ENCODE results near the gene CDK16. TPM values are rescaled to one million over a fixed set of nuclear protein-coding genes. Genes with fewer than 3 reads are reported as not detected.

The CDK16 gene
- total and polyA plus RNA-seq, 8 donors: 81.1 to 113 (median 96.1) TPM

- ATAC-seq: no peak
- Histone ChIP-seq H3K27ac (no peak overlapping the region), H3K27me3 (no peaks in the 10 kb centered on the region), H3K4me1 (peaks cover 32 to 34% of the 10 kb centered on the region in 2 donors), H3K4me3 (no peak overlapping the region), H3K9me3 (no peaks in the 10 kb centered on the region), H3K36me3 (peaks cover 0 to 61% of the 10 kb centered on the region in 2 donors)
- no peak for DNase-seq
- intact Hi-C loops (cut with DNase I): loop anchor here in 1 of 2 donors (10.0 kb wide), 1 partner anchor 326 kb away; no protein-coding TSS in a partner anchor
- no peak for TF ChIP-seq CTCF (IDR thresholded peaks at IDR 0.05)
These were observed 19.2 kb upstream of the CDK16 start for GRCh38 chrX:47199286-47199685.

- Histone ChIP-seq H3K27ac (no peak overlapping the region), H3K4me1 (peaks cover 23 to 24% of the 10 kb centered on the region in 2 donors), H3K4me3 (no peak overlapping the region), H3K9me3 (no peaks in the 10 kb centered on the region), H3K36me3 (peaks cover 0 to 74% of the 10 kb centered on the region in 2 donors), H3K27me3 (no peaks in the 10 kb centered on the region)
- intact Hi-C loops (cut with DNase I): no loop called here
- no peak for TF ChIP-seq CTCF (IDR thresholded peaks at IDR 0.05)
- ATAC-seq (peak; percentile 37), DNase-seq (no peak)
These were observed 17.9 kb upstream of the CDK16 start for GRCh38 chrX:47200385-47201150.

GRCh38 chrX:47201345-47201944 lies 17.0 kb upstream of the CDK16 start:
- no peaks in the 10 kb centered on the region for H3K9me3 ChIP-seq
- TF ChIP-seq CTCF (IDR thresholded peaks at IDR 0.05): no peak
- peaks cover 14 to 16% of the 10 kb centered on the region in 2 donors for H3K4me1 ChIP-seq
- intact Hi-C loops (cut with DNase I): no loop called here
- H3K27me3 ChIP-seq: no peaks in the 10 kb centered on the region
- no peak overlapping the region for H3K27ac ChIP-seq
- H3K36me3 ChIP-seq: peaks cover 0 to 82% of the 10 kb centered on the region in 2 donors
- no peak for ATAC-seq
- no peak overlapping the region for H3K4me3 ChIP-seq
- DNase-seq: no peak

- Histone ChIP-seq H3K9me3 (no peaks in the 10 kb centered on the region), H3K27me3 (no peaks in the 10 kb centered on the region), H3K36me3 (peaks cover 0 to 91% of the 10 kb centered on the region in 2 donors), H3K4me3 (no peak overlapping the region), H3K4me1 (peaks cover 6 to 9% of the 10 kb centered on the region in 2 donors), H3K27ac (no peak overlapping the region)
- DNase-seq (no peak), ATAC-seq (no peak)
- intact Hi-C loops (cut with DNase I): no loop called here
- TF ChIP-seq CTCF (IDR thresholded peaks at IDR 0.05): no peak
These were observed 16.2 kb upstream of the CDK16 start for GRCh38 chrX:47202316-47202715.

GRCh38 chrX:47202877-47203276 lies 15.6 kb upstream of the CDK16 start:
- DNase-seq (no peak), ATAC-seq (peak; percentile 9)
- Histone ChIP-seq H3K36me3 (peaks cover 0 to 97% of the 10 kb centered on the region in 2 donors), H3K4me1 (peaks cover 0 to 5% of the 10 kb centered on the region in 2 donors), H3K9me3 (no peaks in the 10 kb centered on the region), H3K27ac (no peak overlapping the region), H3K27me3 (no peaks in the 10 kb centered on the region), H3K4me3 (no peak overlapping the region)
- intact Hi-C loops (cut with DNase I): no loop called here
- no peak for TF ChIP-seq CTCF (IDR thresholded peaks at IDR 0.05)

Data from left lung (tissue), 10 donors.